ENCODE data around the gene ZNF483. TPM values are rescaled to one million over a fixed set of nuclear protein-coding genes. Genes with fewer than 3 reads are reported as not detected.

Gene ZNF483
- total and polyA plus RNA-seq, 2 donors (not counting 1 experiment from before 2014, with no cell fraction given): 0.70 to 4.3 TPM

GRCh38 chr9:111481885-111482636, 42.9 kb upstream of the ZNF483 start:
- DNase-seq (ENCODE audit: low read depth in 2 of 2): peak; percentile 12 to 80
- Histone ChIP-seq H2AFZ (ENCODE audit: low read length) (no peak overlapping the region), H3K9me3 (ENCODE audit: control insufficient read depth, insufficient read depth, low read depth, low read length) (no peaks in the 10 kb centered on the region), H4K20me1 (ENCODE audit: control insufficient read depth, extremely low read depth, insufficient read depth, low read length) (peaks cover 2% of the 10 kb centered on the region), H3K4me2 (ENCODE audit: extremely low read depth, insufficient read depth, low read length) (peak overlapping the region; percentile 91), H3K27ac (ENCODE audit: insufficient read depth, low read length) (peak overlapping the region; percentile 15), H3K4me3 (replicated peaks in 1 of 4; ENCODE audit: control extremely low read depth in 1 of 4, insufficient read depth in 1 of 4, low read depth in 3 of 4, low read length in 4 of 4) (peak overlapping the region; percentile 69 to 85 (median 76)), H3K36me3 (ENCODE audit: control insufficient read depth, insufficient read depth, low read length) (no peaks in the 10 kb centered on the region), H3K27me3 (ENCODE audit: control insufficient read depth, insufficient read depth, low read length) (no peaks in the 10 kb centered on the region), H3K4me1 (ENCODE audit: control insufficient read depth, extremely low read depth, insufficient read depth, low read length) (peaks cover 4% of the 10 kb centered on the region), H3K79me2 (ENCODE audit: control insufficient read depth, insufficient read depth, low read length) (peaks cover 59% of the 10 kb centered on the region), H3K9ac (ENCODE audit: insufficient read depth, low read length) (peak overlapping the region; percentile 84)
- TF ChIP-seq EZH2 (IDR thresholded peaks at IDR 0.05; ENCODE audit: low read length, missing control alignments) (no peak), CTCF (conservative IDR thresholded peaks at IDR 0.05 in 1 of 2, IDR thresholded peaks at IDR 0.05 in 1 of 2; ENCODE audit: low read depth in 1 of 2, low read length in 2 of 2) (no peak)

- H3K9ac ChIP-seq (ENCODE audit: insufficient read depth, low read length): peak overlapping the region; percentile 84
- H3K4me3 ChIP-seq (replicated peaks in 1 of 4; ENCODE audit: control extremely low read depth in 1 of 4, insufficient read depth in 1 of 4, low read depth in 3 of 4, low read length in 4 of 4): peak overlapping the region; percentile 69 to 85 (median 76)
- H3K79me2 ChIP-seq (ENCODE audit: control insufficient read depth, insufficient read depth, low read length): peaks cover 51% of the 10 kb centered on the region
- peak; percentile 68 to 74 for DNase-seq (ENCODE audit: low read depth in 2 of 2)
- H3K4me2 ChIP-seq (ENCODE audit: extremely low read depth, insufficient read depth, low read length): peak overlapping the region; percentile 91
- peak overlapping the region; percentile 77 for H2AFZ ChIP-seq (ENCODE audit: low read length)
- peaks cover 4% of the 10 kb centered on the region for H3K4me1 ChIP-seq (ENCODE audit: control insufficient read depth, extremely low read depth, insufficient read depth, low read length)
- H3K36me3 ChIP-seq (ENCODE audit: control insufficient read depth, insufficient read depth, low read length): no peaks in the 10 kb centered on the region
- H4K20me1 ChIP-seq (ENCODE audit: control insufficient read depth, extremely low read depth, insufficient read depth, low read length): no peaks in the 10 kb centered on the region
- TF ChIP-seq CTCF (conservative IDR thresholded peaks at IDR 0.05 in 1 of 2, IDR thresholded peaks at IDR 0.05 in 1 of 2; ENCODE audit: low read depth in 1 of 2, low read length in 2 of 2) (no peak), EZH2 (IDR thresholded peaks at IDR 0.05; ENCODE audit: low read length, missing control alignments) (no peak)
- H3K27ac ChIP-seq (ENCODE audit: insufficient read depth, low read length): peak overlapping the region; percentile 78
- H3K9me3 ChIP-seq (ENCODE audit: control insufficient read depth, insufficient read depth, low read depth, low read length): no peaks in the 10 kb centered on the region
- no peaks in the 10 kb centered on the region for H3K27me3 ChIP-seq (ENCODE audit: control insufficient read depth, insufficient read depth, low read length)
Measured at GRCh38 chr9:111482694-111483438, 42.1 kb upstream of the ZNF483 start.

- peak overlapping the region; percentile 84 for H3K9ac ChIP-seq (ENCODE audit: insufficient read depth, low read length)
- H3K79me2 ChIP-seq (ENCODE audit: control insufficient read depth, insufficient read depth, low read length): peaks cover 47% of the 10 kb centered on the region
- H3K4me1 ChIP-seq (ENCODE audit: control insufficient read depth, extremely low read depth, insufficient read depth, low read length): peaks cover 4% of the 10 kb centered on the region
- H3K4me3 ChIP-seq (replicated peaks in 1 of 4; ENCODE audit: control extremely low read depth in 1 of 4, insufficient read depth in 1 of 4, low read depth in 3 of 4, low read length in 4 of 4): peak overlapping the region in 2 of 4 experiments; percentile 70 to 83
- TF ChIP-seq CTCF (conservative IDR thresholded peaks at IDR 0.05 in 1 of 2, IDR thresholded peaks at IDR 0.05 in 1 of 2; ENCODE audit: low read depth in 1 of 2, low read length in 2 of 2): no peak
- TF ChIP-seq EZH2 (IDR thresholded peaks at IDR 0.05; ENCODE audit: low read length, missing control alignments): no peak
- no peak overlapping the region for H3K27ac ChIP-seq (ENCODE audit: insufficient read depth, low read length)
- no peak for DNase-seq (ENCODE audit: low read depth in 2 of 2)
- H3K4me2 ChIP-seq (ENCODE audit: extremely low read depth, insufficient read depth, low read length): no peak overlapping the region
- no peaks in the 10 kb centered on the region for H3K36me3 ChIP-seq (ENCODE audit: control insufficient read depth, insufficient read depth, low read length)
- H3K9me3 ChIP-seq (ENCODE audit: control insufficient read depth, insufficient read depth, low read depth, low read length): no peaks in the 10 kb centered on the region
- no peaks in the 10 kb centered on the region for H3K27me3 ChIP-seq (ENCODE audit: control insufficient read depth, insufficient read depth, low read length)
- H2AFZ ChIP-seq (ENCODE audit: low read length): no peak overlapping the region
- H4K20me1 ChIP-seq (ENCODE audit: control insufficient read depth, extremely low read depth, insufficient read depth, low read length): no peaks in the 10 kb centered on the region
Measured at GRCh38 chr9:111483439-111483857, 41.5 kb upstream of the ZNF483 start.

Data from fibroblast of lung (primary cell).